Measurements from ENCODE around the gene NUP133.

GRCh38 chr1:229438021-229438420 is 70.1 kb downstream of the NUP133 start:
- TF ChIP-seq TAF1 (IDR thresholded peaks at IDR 0.05; ENCODE audit: low read depth, low read length) = no peak
- TF ChIP-seq POLR2AphosphoS5 (IDR thresholded peaks at IDR 0.05; ENCODE audit: low read depth, low read length) = no peak
- TF ChIP-seq POLR2A (IDR thresholded peaks at IDR 0.05; ENCODE audit: low read depth, low read length) = no peak

Data from GM12891 (cell line).